ENCODE data around the gene TRIM32.

DNA sequence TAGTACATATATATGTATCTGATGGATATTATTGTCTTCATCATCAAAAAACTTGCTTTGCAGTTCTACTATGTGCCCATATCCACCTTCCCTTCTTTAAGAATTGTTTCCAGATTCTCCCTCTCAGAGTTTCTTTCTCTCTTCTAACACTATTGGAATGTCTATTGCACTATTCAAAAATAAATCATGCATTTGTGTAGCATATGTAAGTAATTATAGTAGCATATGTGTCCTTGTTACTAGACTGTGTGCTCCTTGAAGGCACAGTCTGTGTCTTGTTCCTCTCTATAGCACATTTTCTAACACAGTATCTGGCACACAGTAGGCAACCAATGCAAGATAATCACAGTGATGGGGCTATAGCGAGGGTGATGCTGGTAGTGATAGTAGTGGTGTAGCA, 43.4 kb upstream of the TRIM32 start:
- TF ChIP-seq, protein P1, sequence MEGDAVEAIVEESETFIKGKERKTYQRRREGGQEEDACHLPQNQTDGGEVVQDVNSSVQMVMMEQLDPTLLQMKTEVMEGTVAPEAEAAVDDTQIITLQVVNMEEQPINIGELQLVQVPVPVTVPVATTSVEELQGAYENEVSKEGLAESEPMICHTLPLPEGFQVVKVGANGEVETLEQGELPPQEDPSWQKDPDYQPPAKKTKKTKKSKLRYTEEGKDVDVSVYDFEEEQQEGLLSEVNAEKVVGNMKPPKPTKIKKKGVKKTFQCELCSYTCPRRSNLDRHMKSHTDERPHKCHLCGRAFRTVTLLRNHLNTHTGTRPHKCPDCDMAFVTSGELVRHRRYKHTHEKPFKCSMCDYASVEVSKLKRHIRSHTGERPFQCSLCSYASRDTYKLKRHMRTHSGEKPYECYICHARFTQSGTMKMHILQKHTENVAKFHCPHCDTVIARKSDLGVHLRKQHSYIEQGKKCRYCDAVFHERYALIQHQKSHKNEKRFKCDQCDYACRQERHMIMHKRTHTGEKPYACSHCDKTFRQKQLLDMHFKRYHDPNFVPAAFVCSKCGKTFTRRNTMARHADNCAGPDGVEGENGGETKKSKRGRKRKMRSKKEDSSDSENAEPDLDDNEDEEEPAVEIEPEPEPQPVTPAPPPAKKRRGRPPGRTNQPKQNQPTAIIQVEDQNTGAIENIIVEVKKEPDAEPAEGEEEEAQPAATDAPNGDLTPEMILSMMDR (conservative IDR thresholded peaks at IDR 0.05; ENCODE audit: low read length) = no peak
- TF ChIP-seq EZH2phosphoT487 (IDR thresholded peaks at IDR 0.05; ENCODE audit: borderline replicate concordance, low read depth, low read length) = no peak
